H9 (cell line): ENCODE data around the gene ZNF683. TPM values are rescaled to one million over a fixed set of nuclear protein-coding genes. Genes with fewer than 3 reads are reported as not detected.

Experiments
- DNase-seq: peaks from one replicate; pipeline ENCODE4 v3.0.0-alpha.2; 2017
- H2AFZ ChIP-seq: one replicate; pipeline ENCODE4 v1.6.1; 2013; ENCODE audit warnings: mild to moderate bottlenecking, low read length, control low read depth, moderate library complexity
- H2AK5ac ChIP-seq: 2 replicates; pipeline ENCODE4 v1.6.1; 2013; ENCODE audit warnings: low read length, control low read depth, mixed read lengths; ENCODE audit not compliant: insufficient read length
- H2BK120ac ChIP-seq: one replicate; pipeline ENCODE4 v1.6.1; 2013; ENCODE audit warnings: low read depth, mild to moderate bottlenecking, low read length, control low read depth, inconsistent platforms; ENCODE audit not compliant: poor library complexity, severe bottlenecking
- H2BK12ac ChIP-seq: 2 replicates; pipeline ENCODE4 v1.6.1; 2013; ENCODE audit warnings: low read length, control low read depth, mixed read lengths, low read depth; ENCODE audit not compliant: insufficient read length
- H2BK15ac ChIP-seq: 2 replicates; pipeline ENCODE4 v1.6.1; 2013; ENCODE audit warnings: low read depth, low read length, control low read depth
- H2BK20ac ChIP-seq: one replicate; pipeline ENCODE4 v1.6.1; 2013; ENCODE audit warnings: low read depth, mild to moderate bottlenecking, low read length, control low read depth, inconsistent platforms; ENCODE audit not compliant: poor library complexity, severe bottlenecking
- H2BK5ac ChIP-seq: 2 replicates; pipeline ENCODE4 v1.6.1; 2013; ENCODE audit warnings: low read length, control low read depth, mixed read lengths; ENCODE audit not compliant: insufficient read length
- H3K14ac ChIP-seq: 2 replicates; pipeline ENCODE4 v1.6.1; 2013; ENCODE audit warnings: low read length, control low read depth; ENCODE audit not compliant: insufficient read depth
- H3K18ac ChIP-seq: 2 replicates; pipeline ENCODE4 v1.6.1; 2013; ENCODE audit warnings: low read depth, mild to moderate bottlenecking, mixed read lengths, low read length, control low read depth; ENCODE audit not compliant: insufficient read length
- H3K23ac ChIP-seq: 2 replicates; pipeline ENCODE4 v1.6.1; 2013; ENCODE audit warnings: low read length, control low read depth, mixed read lengths, low read depth; ENCODE audit not compliant: insufficient read length
- H3K23me2 ChIP-seq: 2 replicates; pipeline ENCODE4 v1.6.1; 2013; ENCODE audit warnings: low read depth, mild to moderate bottlenecking, mixed read lengths, low read length, control low read depth; ENCODE audit not compliant: insufficient read length, poor library complexity, severe bottlenecking
- H3K27ac ChIP-seq: 2 replicates; pipeline ENCODE4 v1.5.1; 2013; ENCODE audit warnings: low read length, control low read depth, mixed read lengths, low read depth; ENCODE audit not compliant: insufficient read length
- H3K27me3 ChIP-seq: 2 replicates; pipeline ENCODE4 v1.6.1; 2013; ENCODE audit warnings: low read length, control low read depth, inconsistent platforms; ENCODE audit not compliant: insufficient read depth
- H3K4ac ChIP-seq: 2 replicates; pipeline ENCODE4 v1.6.1; 2013; ENCODE audit warnings: low read depth, mild to moderate bottlenecking, control low read depth, inconsistent platforms, low read length, moderate library complexity
- H3K4me1 ChIP-seq: 2 replicates; pipeline ENCODE4 v1.6.1; 2013; ENCODE audit warnings: low read length, control low read depth, inconsistent platforms; ENCODE audit not compliant: insufficient read depth
- H3K4me2 ChIP-seq: 2 replicates; pipeline ENCODE4 v1.6.1; 2013; ENCODE audit warnings: low read length, control low read depth, mixed read lengths; ENCODE audit not compliant: insufficient read length, insufficient read depth
- H3K56ac ChIP-seq: 2 replicates; pipeline ENCODE4 v1.6.1; 2013; ENCODE audit warnings: low read depth, mild to moderate bottlenecking, mixed read lengths, low read length, control low read depth; ENCODE audit not compliant: insufficient read length
- H3K79me1 ChIP-seq: 2 replicates; pipeline ENCODE4 v1.6.1; 2013; ENCODE audit warnings: low read depth, mild to moderate bottlenecking, moderate library complexity, low read length, control low read depth, inconsistent platforms; ENCODE audit not compliant: insufficient read depth, poor library complexity, severe bottlenecking
- H3K79me2 ChIP-seq: 2 replicates; pipeline ENCODE4 v1.6.1; 2013; ENCODE audit warnings: low read length, control low read depth, inconsistent platforms; ENCODE audit not compliant: insufficient read depth
- H3K9ac ChIP-seq: 2 replicates; pipeline ENCODE4 v1.6.1; 2013; ENCODE audit warnings: low read length, control low read depth, mixed read lengths; ENCODE audit not compliant: insufficient read length; ENCODE audit errors: extremely low read depth
- H3K9me3 ChIP-seq: one replicate; pipeline ENCODE4 v1.6.1; 2013; ENCODE audit warnings: low read depth, low read length, inconsistent platforms; ENCODE audit not compliant: control insufficient read depth
- H3T11ph ChIP-seq: one replicate; pipeline ENCODE4 v1.6.1; 2013; ENCODE audit warnings: mild to moderate bottlenecking, low read length, control low read depth, inconsistent platforms
- H4K20me1 ChIP-seq: one replicate; pipeline ENCODE4 v1.6.1; 2013; ENCODE audit not compliant: control insufficient read depth, insufficient read length, insufficient read depth
- H4K5ac ChIP-seq: 2 replicates; pipeline ENCODE4 v1.6.1; 2013; ENCODE audit warnings: low read depth, mild to moderate bottlenecking, mixed read lengths, low read length, control low read depth; ENCODE audit not compliant: insufficient read length
- H4K8ac ChIP-seq: replicated peaks from 2 replicates; pipeline ENCODE4 v1.6.1; 2013; ENCODE audit warnings: low read length, control low read depth, mixed read lengths, low read depth; ENCODE audit not compliant: insufficient read length
- H4K91ac ChIP-seq: 2 replicates; pipeline ENCODE4 v1.6.1; 2013; ENCODE audit warnings: low read depth, mild to moderate bottlenecking, moderate library complexity, mixed read lengths, low read length, control low read depth; ENCODE audit not compliant: insufficient read length
- H3K27ac Mint-ChIP-seq, 3 experiments: 2 replicates in 2 of 3; 3 replicates in 1 of 3; pipeline ENCODE4 v1.8.0; 2020 to 2021; ENCODE audit warnings: mixed read lengths in 3 of 3, mild to moderate bottlenecking in 1 of 3, moderate library complexity in 1 of 3
- H3K27me3 Mint-ChIP-seq: 2 replicates; pipeline ENCODE4 v1.8.0; 2021; ENCODE audit warnings: low read depth, mild to moderate bottlenecking, moderate library complexity, mixed read lengths
- H3K36me3 Mint-ChIP-seq, 3 experiments: 2 replicates in 2 of 3; 3 replicates in 1 of 3; pipeline ENCODE4 v1.8.0; 2020 to 2021; ENCODE audit warnings: low read depth in 3 of 3, mixed read lengths in 3 of 3; ENCODE audit not compliant: insufficient read depth in 1 of 3
- H3K4me1 Mint-ChIP-seq, 2 experiments: 2 replicates each; pipeline ENCODE4 v1.8.0; 2020; ENCODE audit warnings: mixed read lengths in 2 of 2
- H3K4me3 Mint-ChIP-seq, 2 experiments: 2 replicates in 1 of 2; 3 replicates in 1 of 2; pipeline ENCODE4 v1.8.0; 2020 to 2021; ENCODE audit warnings: mild to moderate bottlenecking in 2 of 2, mixed read lengths in 2 of 2, moderate library complexity in 1 of 2
- H3K9me3 Mint-ChIP-seq, 2 experiments: 2 replicates in 1 of 2; 3 replicates in 1 of 2; pipeline ENCODE4 v1.8.0; 2020; ENCODE audit warnings: mild to moderate bottlenecking in 2 of 2, mixed read lengths in 2 of 2, moderate library complexity in 1 of 2
- CTCF ChIP-seq: fragments of 200-600 bp; sonication (generic); conservative IDR thresholded peaks from 3 replicates; pipeline ENCODE4 v1.8.0; 2021; ENCODE audit warnings: antibody characterized with exemption, mild to moderate bottlenecking
- WGBS: extraction: QIAGEN DNeasy Blood & Tissue Kit; methylation state at CpG from one replicate; pipeline ENCODE4 v1.1.7; 2013; ENCODE audit warnings: missing lambda C conversion rate, low lambda C conversion rate, mixed read lengths; ENCODE audit not compliant: insufficient read length; ENCODE audit errors: extremely low coverage; 5-methylcytosine and 5-hydroxymethylcytosine counted together
- total RNA-seq: library from RNA; stranded (reverse); gene quantifications from 2 replicates; pipeline ENCODE4 v1.2.1, GENCODE V29; 2021

The ZNF683 gene
- total RNA-seq, 1 experiment from 2014 or later = not detected

- H3K4me1 ChIP-seq = peaks cover 11% of the 10 kb centered on the region
- peak; percentile 87 for DNase-seq
- peak overlapping the region; percentile 89 for H3K4me2 ChIP-seq
These were observed 39.8 kb upstream of the ZNF683 start for GRCh38 chr1:26412180-26412840.

More at GRCh38 chr1:26412180-26412840, 39.8 kb upstream of the ZNF683 start:
- Histone ChIP-seq H3K4ac (no peak overlapping the region; the same call in 1 of the 2 replicates), H3K27me3 (no peaks in the 10 kb centered on the region), H3K27ac (peak overlapping the region; percentile 58), H2BK12ac (no peak overlapping the region), H4K5ac (no peak overlapping the region), H3K23ac (no peak overlapping the region), H2AK5ac (no peak overlapping the region), H3K79me2 (peaks cover 22% of the 10 kb centered on the region; the same call in 1 of the 2 replicates), H2AFZ (no peak overlapping the region), H3K23me2 (peaks cover 43% of the 10 kb centered on the region), H2BK5ac (no peak overlapping the region), H3K9ac (peak overlapping the region; percentile 98), H3K9me3 (no peaks in the 10 kb centered on the region), H3K14ac (0 out of 2 replicates have a peak overlapping the region, but pooled peaks have one; percentile 9), H2BK20ac (no peak overlapping the region), H4K20me1 (no peaks in the 10 kb centered on the region), H3K56ac (no peak overlapping the region), H3K18ac (no peak overlapping the region), H4K91ac (no peak overlapping the region), H2BK120ac (no peak overlapping the region), H4K8ac (no peak overlapping the region), H3T11ph (no peak overlapping the region), H2BK15ac (no peak overlapping the region), H3K79me1 (no peaks in the 10 kb centered on the region)
- no CpG with 5 or more reads among the region's 9 CpGs for WGBS
- TF ChIP-seq CTCF = no peak
- Mint-ChIP-seq H3K27me3 (peaks cover 2% of the 10 kb centered on the region; the same call in 1 of the 2 replicates), H3K36me3 (peaks cover 44 to 61% (median 57%) of the 10 kb centered on the region in 3 experiments), H3K9me3 (no peaks in the 10 kb centered on the region; a peak in 1 of 5 replicates), H3K4me3 (peak overlapping the region; percentile 99), H3K27ac (peak overlapping the region; percentile 97 to 100 (median 98)), H3K4me1 (peaks cover 55 to 56% of the 10 kb centered on the region in 2 experiments)
